ENCODE data around the gene PTPRH. TPM values are rescaled to one million over a fixed set of nuclear protein-coding genes. Genes with fewer than 3 reads are reported as not detected.
A peak's percentile ranks its signal among the peaks of the same experiment; 100 is the strongest.

Gene PTPRH
- total and polyA plus RNA-seq, 8 donors = 5.3 to 83.9 (median 39.7) TPM

GRCh38 chr19:55136399-55137102, 72.8 kb downstream of the PTPRH start:
- H3K27ac ChIP-seq = no peak overlapping the region
- H3K36me3 ChIP-seq = no peaks in the 10 kb centered on the region
- peak in 1 of 2 donors; percentile 27 for DNase-seq
- 33 to 73% (median 44%) methylated on average over 12 to 17 of the region's 17 CpGs for WGBS, 5 donors
- H3K9me3 ChIP-seq = no peaks in the 10 kb centered on the region
- TF ChIP-seq POLR2AphosphoS5 (IDR thresholded peaks at IDR 0.05) (no peak), EP300 (IDR thresholded peaks at IDR 0.05) (no peak), POLR2A (IDR thresholded peaks at IDR 0.05) (no peak), CTCF (IDR thresholded peaks at IDR 0.05) (no peak)
- H3K4me1 ChIP-seq = peaks cover under 1 to 7% (median 4%) of the 10 kb centered on the region in 4 donors
- no peak overlapping the region for H3K4me3 ChIP-seq
- intact Hi-C loops (cut with DNase I; ENCODE audit: low total_unique reads) = no loop called here
- H3K27me3 ChIP-seq = peaks cover 0 to 93% (median 41%) of the 10 kb centered on the region in 3 donors

GRCh38 chr19:55134736-55135135, 74.6 kb downstream of the PTPRH start:
- H3K4me1 ChIP-seq = no peaks in the 10 kb centered on the region
- no peak for TF ChIP-seq POLR2AphosphoS5 (IDR thresholded peaks at IDR 0.05)
- TF ChIP-seq CTCF (IDR thresholded peaks at IDR 0.05) = no peak
- TF ChIP-seq EP300 (IDR thresholded peaks at IDR 0.05) = no peak
- no peak for TF ChIP-seq POLR2A (IDR thresholded peaks at IDR 0.05)
- DNase-seq = no peak
- WGBS, 5 donors = 6 to 35% (median 24%) methylated on average over 1 of the region's 3 CpGs
- no peak overlapping the region for H3K4me3 ChIP-seq
- no peak overlapping the region for H3K27ac ChIP-seq
- H3K27me3 ChIP-seq = peaks cover 0 to 80% (median 35%) of the 10 kb centered on the region in 3 donors
- no peaks in the 10 kb centered on the region for H3K36me3 ChIP-seq
- intact Hi-C loops (cut with DNase I; ENCODE audit: low total_unique reads) = no loop called here
- no peaks in the 10 kb centered on the region for H3K9me3 ChIP-seq

GRCh38 chr19:55133639-55134444, 75.5 kb downstream of the PTPRH start:
- 47 to 61% (median 51%) methylated on average over 24 to 25 of the region's 25 CpGs for WGBS, 5 donors
- Histone ChIP-seq H3K4me3 (no peak overlapping the region), H3K36me3 (no peaks in the 10 kb centered on the region), H3K27ac (no peak overlapping the region), H3K27me3 (peaks cover 0 to 79% (median 35%) of the 10 kb centered on the region in 3 donors), H3K9me3 (no peaks in the 10 kb centered on the region), H3K4me1 (no peaks in the 10 kb centered on the region)
- intact Hi-C loops (cut with DNase I; ENCODE audit: low total_unique reads) = no loop called here
- no peak for DNase-seq
- TF ChIP-seq CTCF (IDR thresholded peaks at IDR 0.05) (no peak), POLR2AphosphoS5 (IDR thresholded peaks at IDR 0.05) (no peak), EP300 (IDR thresholded peaks at IDR 0.05) (no peak), POLR2A (IDR thresholded peaks at IDR 0.05) (no peak)

GRCh38 chr19:55132453-55133129, 76.7 kb downstream of the PTPRH start:
- DNase-seq = no peak
- Histone ChIP-seq H3K4me1 (no peaks in the 10 kb centered on the region), H3K27me3 (peaks cover 0 to 66% (median 35%) of the 10 kb centered on the region in 3 donors), H3K4me3 (no peak overlapping the region), H3K36me3 (no peaks in the 10 kb centered on the region), H3K9me3 (no peaks in the 10 kb centered on the region), H3K27ac (no peak overlapping the region)
- TF ChIP-seq EP300 (IDR thresholded peaks at IDR 0.05) = no peak
- no peak for TF ChIP-seq POLR2AphosphoS5 (IDR thresholded peaks at IDR 0.05)
- TF ChIP-seq POLR2A (IDR thresholded peaks at IDR 0.05) = no peak
- no peak for TF ChIP-seq CTCF (IDR thresholded peaks at IDR 0.05)
- WGBS, 5 donors = 41 to 48% (median 46%) methylated on average over 14 of the region's 14 CpGs
- intact Hi-C loops (cut with DNase I; ENCODE audit: low total_unique reads) = no loop called here

Measured in stomach (tissue), 9 donors.